ENCODE data around the gene ZNF536.
"Not testable (repeated sequence)": the region's sequence is repeated elsewhere in the genome, so short reads cannot be mapped to it uniquely, and the experiment has no call there.

Gene ZNF536

DNA sequence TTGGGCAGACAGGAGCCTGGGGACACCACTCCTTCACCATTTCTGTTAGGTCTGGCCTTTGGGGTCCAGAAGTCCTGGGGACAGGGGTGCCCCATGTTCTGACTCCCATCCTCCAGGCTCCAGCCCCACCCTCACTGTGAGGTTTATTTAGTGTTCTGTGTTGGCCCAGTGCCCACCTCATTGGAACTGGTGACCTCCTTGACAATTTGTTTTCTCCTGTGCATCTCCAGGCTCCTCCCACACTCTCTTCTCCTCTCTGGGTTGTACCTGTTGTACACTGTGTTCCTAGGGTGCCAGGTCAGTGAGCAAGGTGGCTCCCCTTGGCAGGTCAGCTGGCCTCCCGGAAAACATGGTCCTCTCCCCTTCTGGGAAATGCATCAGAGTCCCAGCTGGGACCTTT, 110.8 kb downstream of the ZNF536 start:
- DNase-seq (ENCODE audit: low read depth), result no peak

DNA sequence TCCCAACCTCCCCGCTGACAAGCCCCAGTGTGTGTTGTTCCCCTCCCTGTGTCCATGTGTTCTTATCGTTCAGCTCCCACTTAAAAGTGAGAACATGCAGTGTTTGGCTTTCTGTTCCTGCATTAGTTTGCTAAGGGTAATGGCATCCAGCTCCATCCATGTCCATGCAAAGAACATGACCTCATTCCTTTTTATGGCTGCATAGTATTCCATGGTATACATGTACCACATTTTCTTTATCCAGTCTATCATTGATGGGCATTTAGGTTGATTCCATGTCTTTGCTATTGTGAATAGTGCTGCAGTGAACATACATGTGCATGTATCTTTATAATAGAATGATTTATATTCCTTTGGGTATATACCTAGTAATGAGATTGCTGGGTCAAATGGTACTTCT, 114.1 kb downstream of the ZNF536 start:
- not testable (repeated sequence) for DNase-seq (ENCODE audit: low read depth)

DNA sequence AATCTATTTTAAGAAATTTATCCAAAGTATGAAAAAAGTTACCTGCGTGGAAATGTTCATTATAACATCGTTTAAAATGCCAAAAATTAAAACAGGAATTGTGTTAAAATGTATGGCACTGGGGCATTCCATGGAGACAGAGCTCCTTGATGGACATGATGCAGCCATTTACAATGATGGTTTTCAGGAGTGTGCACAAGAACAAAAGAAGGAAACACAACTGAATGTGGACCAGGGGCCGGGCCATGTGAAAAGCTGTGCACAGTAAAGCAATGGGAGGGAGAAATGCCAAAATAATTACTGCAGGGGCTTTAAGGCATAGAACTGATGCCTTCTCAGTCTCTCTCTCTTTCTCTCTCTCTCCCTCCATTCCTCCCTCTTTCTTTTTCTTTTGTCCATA, 115.0 kb downstream of the ZNF536 start:
- no peak for DNase-seq (ENCODE audit: low read depth)

DNA sequence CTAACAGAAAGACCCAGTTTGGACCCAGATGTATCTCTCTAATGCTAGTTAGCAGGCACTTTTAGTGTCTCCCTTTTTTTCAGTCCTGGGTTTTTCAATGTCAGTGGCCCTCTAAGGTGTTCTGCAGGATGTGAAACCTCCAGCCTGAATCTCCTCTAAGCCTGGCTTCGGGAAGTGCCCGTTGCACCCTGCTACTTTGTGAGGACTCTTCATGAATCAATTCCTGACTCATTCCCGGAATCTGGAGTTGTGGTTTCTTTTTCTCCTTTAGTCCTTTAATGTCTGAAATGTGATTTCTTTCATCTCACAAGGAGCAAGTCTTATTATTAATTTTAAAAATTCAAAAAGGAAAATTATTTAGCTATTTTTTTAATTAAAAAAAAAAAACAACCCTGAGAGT, 116.0 kb downstream of the ZNF536 start:
- no peak for DNase-seq (ENCODE audit: low read depth)

DNA sequence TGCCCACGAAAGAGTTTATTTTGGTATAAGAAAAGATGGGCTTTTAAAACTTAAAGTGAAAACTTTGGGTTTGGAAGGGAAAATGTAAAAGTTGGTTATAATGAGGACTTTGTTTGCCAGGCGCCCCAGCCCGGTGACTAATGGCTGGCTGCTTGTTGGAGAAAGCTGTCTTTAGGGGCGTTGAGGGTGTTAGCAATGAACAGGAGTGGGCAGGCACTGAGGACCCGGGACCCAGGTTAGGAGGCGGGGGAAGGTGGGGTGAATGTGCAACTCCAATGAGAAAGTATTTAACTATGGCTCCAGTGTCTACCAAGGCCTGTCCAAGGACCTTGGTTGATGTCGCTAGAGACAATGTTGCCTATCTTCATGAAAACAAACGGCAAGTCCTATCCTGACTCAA, 118.6 kb downstream of the ZNF536 start:
- no peak for DNase-seq (ENCODE audit: low read depth)

DNA sequence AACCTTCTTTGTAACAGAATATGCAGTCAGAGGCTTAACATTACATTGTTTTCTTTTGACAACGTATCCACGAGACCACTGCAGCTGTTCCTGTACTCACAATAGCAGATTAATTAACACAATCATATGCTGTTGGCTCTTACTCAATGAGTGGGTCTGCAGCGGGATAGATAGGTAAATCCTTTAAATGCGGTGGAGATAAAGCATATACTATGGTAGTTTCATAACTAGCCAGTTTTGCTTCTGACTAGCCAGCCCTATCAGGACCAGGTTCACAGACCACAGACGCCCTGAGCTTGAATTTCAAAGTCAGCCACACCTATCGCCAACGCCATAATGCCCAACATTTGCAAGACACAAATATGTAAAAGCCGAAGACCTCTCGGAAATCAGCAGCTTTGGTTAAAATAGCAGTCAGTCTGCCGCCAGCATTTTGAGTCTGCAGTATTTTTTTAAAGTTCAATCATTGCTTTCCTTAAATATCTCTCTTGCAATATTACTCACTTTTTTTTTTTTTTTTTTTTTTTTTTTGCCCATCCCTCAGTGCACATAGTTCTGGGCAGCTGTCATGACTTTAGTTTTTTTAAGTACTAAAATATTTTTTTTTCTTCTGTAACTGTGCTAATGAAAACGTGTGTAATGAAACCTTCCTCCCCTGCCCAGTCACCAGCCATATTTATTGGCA, 120.5 kb downstream of the ZNF536 start:
- DNase-seq (ENCODE audit: low read depth), result no peak

DNA sequence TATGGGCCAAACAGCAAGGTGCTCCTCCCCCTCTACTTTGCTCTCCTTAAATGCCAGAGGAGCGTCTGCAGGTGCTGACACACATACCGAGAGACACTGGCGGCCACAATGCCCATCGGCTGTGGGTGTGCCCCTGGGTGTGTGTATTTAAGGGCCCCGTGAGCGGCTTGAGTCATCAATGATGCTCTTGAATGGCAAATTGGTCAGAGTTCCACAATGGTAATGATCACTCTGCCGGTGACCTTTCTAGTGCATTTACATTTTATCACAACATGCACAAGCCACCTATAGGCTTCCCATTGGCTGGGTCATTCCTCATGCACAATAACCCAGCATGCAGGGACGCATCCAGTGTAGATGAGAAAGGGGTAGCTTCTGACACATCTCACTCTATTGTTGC, 124.8 kb downstream of the ZNF536 start:
- DNase-seq (ENCODE audit: low read depth), result no peak

DNA sequence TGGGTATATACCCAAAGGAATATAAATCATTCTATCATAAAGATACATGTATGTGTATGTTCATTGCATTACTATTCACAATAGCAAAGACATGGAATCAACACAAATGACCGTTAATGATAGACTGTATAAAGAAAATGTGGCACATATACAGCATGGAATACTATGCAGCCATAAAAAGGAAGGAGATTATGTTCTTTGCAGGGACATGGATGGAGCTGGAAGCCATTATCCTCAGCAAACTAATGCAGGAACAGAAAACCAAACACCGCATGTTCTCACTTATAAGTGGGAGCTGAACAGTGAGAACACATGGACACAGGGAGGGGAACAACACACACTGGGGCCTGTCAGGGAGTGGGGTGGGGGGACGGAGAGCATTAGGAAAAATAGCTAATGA, 125.9 kb downstream of the ZNF536 start:
- not testable (repeated sequence) for DNase-seq (ENCODE audit: low read depth)

DNA sequence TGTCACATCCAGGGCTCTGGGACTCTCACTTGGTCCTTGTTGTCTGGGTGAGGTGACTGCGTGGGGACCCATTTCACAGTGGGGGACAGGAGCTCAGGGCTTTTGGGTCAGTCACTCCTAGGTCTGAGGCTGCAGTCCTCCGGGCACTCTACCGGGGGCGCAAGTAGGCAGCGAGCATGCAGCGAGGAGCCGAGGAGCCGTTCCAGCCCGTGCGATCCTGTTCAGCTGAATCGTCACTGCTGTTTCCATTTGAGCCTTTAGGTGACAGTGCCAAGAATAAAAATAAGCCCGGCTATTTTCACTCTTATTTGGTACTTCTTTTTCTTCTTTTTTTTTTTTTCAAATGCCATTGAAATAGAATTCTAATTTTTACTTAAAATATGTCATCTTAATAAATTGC, 126.5 kb downstream of the ZNF536 start:
- no peak for DNase-seq (ENCODE audit: low read depth)

DNA sequence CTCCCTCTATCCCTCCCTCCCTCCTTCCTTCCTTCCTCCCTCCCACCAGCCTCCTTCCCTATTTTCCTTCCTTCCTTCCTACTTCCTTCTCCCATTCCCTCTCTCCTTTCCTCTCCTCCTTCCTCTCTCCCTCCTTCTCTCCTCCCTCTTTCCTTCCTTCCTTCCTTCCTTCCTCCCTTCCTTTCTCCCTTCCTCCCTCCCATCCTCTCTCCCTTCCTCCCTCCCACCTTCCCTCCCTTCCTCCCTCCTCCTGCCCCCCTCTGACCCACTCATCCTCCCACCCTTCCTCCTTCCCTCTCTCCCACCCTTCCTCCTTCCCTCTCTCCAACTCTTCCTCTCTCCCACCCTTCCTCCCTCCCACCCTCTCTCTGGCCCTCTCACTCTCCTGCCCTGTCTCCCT, 132.1 kb downstream of the ZNF536 start:
- no peak for DNase-seq (ENCODE audit: low read depth)

DNA sequence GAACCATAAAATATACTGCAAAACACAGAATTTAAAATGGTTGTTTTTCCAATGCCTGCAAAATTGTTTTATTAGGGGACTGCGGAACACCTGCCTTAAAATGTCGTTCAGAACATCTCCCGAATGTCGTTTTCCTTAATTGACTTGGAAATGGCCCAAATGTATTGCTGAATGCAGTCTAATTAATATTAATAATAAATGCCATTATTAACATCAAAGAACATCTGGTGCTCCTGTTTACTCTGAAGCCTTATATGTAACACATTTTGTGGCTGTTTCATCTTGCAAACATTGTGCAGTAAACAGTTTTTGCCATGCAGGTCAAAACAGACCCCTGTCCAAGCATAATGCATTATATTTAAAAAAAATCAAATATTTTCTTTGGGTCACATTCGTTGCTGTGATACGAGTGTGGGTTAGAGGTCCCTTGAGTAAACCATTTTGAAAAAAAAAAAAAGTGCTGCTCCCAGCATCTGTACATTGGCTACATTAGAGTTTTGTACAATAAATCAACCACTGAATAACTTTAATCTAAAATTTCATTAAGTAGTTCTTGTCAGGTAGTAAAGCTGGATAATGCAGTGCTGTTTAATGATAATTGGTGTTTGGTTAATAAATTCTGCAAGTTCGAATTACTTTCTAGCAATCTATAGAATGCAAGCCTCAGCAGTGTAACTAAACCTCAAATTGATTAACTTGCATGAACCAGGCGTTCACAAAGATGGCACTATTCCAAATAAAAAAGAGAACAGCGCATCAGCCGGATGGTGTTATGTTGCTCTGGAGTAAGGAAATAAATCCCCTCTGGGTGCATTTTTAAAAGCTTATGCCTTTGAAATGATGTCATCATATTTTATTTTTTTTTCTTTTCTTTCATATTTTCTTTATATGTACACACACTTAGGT, 140.2 kb downstream of the ZNF536 start:
- DNase-seq (ENCODE audit: low read depth), result no peak

DNA sequence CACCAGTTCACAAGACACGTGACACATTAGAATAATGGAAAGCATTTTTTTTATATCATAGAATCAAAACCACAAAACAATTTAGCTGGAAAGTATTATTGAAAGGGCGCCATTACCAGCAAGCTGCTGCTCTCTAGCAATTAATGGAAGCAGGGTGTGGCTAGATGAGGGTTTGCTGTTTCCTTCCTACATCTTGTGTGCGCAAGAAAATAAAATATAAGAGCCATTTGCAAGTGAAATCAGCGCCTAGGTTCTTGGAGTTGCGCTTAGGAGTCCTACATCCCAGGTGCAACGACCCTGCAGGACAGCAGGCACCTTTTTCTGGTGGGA, 140.9 kb downstream of the ZNF536 start:
- no peak for DNase-seq (ENCODE audit: low read depth)

DNA sequence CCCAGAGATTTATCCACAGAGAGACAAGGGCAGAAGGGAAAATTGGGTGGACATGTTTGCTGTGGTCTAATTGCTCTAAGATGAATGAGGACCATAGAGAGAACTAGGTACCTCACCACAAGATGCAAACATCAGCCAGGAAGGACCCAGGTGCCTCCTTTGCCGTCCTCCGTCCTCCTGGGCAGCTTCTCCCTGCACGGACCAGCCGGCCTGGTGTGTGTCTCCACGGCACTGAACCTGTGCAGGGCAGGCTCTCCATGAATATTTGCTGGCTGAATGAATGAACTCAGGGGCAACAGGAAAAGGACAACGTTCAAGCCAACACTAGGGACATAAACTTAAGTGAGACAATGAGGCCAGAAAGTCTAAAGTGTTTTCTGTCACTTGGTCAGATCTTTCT, 143.9 kb downstream of the ZNF536 start:
- DNase-seq (ENCODE audit: low read depth), result no peak

DNA sequence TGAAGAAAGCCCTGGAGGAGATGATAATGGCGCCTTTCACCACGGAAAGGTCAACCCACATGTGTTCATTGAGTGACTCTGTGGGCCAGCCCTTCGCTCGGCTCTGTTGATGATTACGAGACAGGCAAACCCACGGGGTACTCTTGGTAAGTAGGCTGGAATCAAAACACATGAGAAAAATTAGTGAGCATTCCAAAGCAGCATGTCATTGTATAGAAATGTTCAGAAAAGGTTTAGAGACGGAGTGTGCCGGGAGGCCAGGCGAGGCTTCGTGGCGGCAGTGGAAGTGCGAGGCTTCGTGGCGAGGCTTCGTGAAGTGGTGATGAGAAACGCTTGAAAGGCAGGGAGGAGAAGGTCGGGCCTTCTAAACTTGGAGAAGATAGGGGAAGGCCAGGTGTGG, 144.3 kb downstream of the ZNF536 start:
- DNase-seq (ENCODE audit: low read depth), result no peak

DNA sequence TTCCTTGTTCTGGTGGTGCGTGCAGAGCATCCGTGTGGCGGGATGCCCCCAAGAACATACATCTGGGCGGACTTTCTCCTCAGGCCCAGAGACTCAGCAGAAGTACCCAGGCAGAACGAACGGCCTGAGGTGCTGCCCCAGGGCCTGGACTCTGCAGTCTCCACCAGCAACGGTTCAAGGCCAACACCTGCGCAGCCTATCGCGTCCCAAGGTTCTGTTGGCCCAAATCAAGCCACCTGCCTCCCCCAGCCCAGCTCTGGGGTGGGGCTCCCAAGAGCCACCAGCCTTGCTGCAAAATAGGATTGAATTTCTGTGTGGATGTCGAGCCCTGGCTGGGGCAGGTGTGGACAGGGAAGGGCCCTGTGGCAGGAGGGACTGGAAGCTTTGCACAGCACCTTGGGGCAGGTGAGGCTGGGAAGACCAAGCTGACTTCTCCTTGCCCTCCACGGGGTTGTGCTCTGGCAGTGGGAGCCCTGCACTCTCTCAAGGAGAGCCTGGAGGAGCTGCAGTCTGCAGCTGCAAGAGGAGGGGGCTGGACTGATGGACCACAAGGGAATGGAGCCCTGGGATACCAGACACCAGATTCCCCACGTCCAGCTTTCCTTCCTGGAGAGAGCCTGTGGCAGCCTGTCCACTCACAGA, 146.9 kb downstream of the ZNF536 start:
- no peak for DNase-seq (ENCODE audit: low read depth)

DNA sequence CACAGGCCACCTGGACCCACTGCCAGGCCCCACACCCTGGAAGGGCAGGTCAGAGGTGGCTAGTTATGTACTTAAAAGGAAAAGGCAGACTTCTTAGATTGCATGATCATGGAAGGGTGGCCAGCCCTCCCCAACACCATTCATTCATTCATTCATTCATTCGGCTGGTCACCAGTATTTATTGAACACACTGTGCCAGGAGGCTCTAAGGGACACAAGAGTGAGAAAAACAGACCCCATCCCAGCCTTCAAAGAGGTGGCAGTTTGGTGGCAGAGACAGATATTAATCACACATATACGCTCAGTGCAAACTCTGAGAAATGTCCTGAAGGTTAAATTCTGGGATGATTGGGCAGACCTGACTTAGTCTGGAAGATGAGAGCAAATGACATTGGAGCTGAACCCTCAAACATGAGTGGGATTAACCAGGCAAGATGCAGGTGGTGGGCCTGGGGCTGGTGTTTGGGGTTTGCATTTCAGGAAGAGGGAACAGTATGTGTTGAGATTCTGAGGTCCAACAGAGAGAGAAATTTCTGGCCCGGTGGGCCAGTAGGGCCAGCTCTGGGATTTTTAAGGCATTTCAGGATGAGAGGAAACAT, 147.5 kb downstream of the ZNF536 start:
- no peak for DNase-seq (ENCODE audit: low read depth)

DNA sequence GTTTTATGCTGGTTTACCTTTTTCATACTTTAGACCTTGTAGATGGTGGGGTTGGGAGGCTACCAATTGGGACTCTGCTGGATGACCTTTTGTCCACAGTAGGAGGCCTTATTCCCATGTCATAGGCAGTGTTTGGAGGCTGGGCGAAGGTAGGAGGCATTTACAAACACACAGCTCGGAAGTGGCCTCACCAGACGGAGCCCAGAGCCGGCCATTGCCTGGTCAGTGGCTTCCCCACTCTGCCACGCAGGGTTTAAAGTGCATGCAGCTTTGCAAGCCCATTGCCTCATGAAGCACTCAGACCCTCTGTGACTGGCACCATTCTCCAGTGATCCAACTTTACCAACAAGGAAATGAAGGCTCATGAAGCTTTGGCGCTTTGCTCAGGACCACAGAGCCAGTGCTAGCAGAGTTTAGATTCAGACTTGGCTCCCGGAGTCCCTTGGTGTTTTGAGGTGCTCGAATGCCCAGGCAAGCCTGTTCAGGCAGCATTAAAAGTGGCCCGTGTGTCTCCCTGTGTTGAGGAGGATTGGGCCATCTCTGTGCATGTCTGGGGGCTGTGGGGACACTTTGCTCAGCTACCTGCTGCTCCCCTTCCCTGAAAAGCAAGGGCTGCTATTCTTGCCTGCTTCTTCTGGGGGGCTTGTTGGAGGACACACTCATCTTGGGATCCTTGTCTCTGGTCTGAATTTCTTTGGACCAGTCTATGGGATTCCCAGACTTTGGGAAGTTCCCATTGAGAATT, 148.7 kb downstream of the ZNF536 start:
- no peak for DNase-seq (ENCODE audit: low read depth)

DNA sequence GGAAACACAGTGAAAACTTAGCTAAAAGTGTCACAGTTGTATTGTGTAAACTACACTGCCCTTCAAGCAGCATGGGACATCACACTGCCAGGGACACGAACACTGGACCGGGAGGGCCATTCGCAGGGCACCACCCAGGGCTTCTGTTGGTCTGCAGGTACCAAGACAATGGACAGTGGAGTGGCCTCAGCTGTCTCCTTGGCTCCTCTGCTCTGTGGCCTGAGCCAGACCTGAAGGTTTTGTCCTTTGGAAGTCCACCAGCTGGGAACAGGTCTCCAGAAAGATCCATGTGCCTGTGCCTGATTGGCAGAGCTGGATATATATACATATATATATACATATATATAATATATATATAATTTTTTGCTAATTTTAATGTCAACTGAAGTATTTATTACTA, 149.8 kb downstream of the ZNF536 start:
- no peak for DNase-seq (ENCODE audit: low read depth)

DNA sequence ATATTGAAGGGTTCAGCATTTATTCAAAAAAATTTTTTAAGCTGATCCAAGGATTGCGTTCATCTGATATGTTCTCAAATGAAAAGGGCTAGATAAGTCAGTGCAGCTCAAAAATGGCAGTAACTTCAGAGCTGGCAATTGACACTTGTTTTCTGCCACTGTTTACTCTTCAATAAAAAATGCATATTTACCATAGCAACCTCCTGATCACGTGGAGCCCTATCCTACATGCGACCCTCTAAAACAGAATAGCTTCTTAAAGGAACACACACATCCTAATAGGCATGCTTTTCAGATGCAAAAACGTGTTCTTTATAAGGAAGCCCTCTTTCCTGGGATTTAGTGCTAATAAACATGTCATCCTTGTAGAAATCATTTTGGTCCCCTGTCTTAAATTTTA, 150.2 kb downstream of the ZNF536 start:
- DNase-seq (ENCODE audit: low read depth), result no peak

DNA sequence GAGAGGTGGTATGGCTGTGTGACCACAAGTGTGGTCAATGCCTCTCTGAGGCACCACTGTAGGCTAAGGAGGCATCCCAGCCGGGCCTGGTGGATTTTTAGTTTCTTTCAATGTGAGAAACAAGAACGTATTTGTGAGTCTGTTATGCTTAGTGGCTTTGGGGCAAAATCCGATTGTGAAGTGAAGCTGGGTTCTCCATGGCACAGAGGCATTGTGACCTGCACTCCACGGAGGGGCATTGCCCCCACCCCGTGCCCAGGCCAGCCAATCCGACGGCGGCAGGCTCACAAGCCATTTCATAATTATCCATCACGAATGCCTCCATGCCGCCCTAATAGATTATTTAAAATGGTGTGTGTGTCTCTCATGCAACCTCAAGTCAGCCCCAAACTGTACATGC, 151.6 kb downstream of the ZNF536 start:
- DNase-seq (ENCODE audit: low read depth), result no peak

DNA sequence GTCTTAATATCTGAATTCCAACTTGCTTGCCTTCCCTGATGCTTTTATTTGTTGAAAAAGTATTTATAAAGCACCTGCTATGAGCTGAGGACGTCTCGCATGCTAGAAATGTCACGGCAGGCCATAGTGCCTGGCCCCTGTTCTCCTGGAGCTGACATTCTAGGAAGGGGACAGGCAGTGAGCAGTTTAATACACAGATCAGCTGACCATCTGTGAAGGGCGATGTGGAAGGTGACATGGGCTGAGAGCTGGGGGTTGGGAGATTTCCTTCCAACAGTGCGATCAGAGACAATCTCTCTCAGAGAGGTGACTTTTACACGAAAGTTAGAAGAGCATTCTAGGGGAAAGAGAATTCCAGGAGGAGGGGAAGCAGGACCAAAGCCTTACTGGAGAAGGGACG, 153.2 kb downstream of the ZNF536 start:
- DNase-seq (ENCODE audit: low read depth), result no peak

DNA sequence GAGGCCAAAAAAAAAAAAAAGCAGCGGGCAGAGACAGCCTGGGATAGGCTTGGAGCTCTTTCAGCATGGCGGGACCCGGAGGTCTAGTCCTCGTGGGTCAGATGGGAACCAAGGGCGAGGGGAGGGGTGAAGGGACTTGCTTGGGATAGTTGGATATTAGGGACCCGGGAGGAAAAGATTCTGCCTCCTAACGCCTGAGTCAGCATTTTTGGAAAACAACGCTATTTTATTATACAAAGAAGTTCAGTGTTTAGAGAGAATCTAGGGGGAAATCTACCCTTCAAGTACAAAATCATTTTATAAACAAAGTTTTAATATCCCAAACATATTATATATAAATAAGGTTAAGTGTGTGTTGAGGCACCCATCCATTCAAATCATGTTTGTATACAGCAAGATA, 156.7 kb downstream of the ZNF536 start:
- no peak for DNase-seq (ENCODE audit: low read depth)
